Liver (tissue), 9 donors: ENCODE data around the gene ZC3H11A. TPM values are rescaled to one million over a fixed set of nuclear protein-coding genes. Genes with fewer than 3 reads are reported as not detected.

Source experiments
- DNase-seq: peaks from one replicate; pipeline ENCODE4 v3.0.0-alpha.2; 2017; ENCODE audit warnings: low spot score
- H3K27ac ChIP-seq, 2 donors: one replicate each; pipeline ENCODE4 v1.7.0; 2013; ENCODE audit warnings: inconsistent platforms in 2 of 2, low read length in 2 of 2, control low read depth in 1 of 2, low read depth in 1 of 2, mild to moderate bottlenecking in 1 of 2
- H3K27me3 ChIP-seq, 4 donors: one replicate each; pipeline versions ENCODE4 v1.6.1 to v1.7.0; 2013; ENCODE audit warnings: low read length in 3 of 4, inconsistent platforms in 1 of 4, mild to moderate bottlenecking in 1 of 4, moderate library complexity in 1 of 4; ENCODE audit not compliant: control insufficient read depth in 4 of 4, insufficient read depth in 4 of 4
- H3K36me3 ChIP-seq, 4 donors: one replicate each; pipeline versions ENCODE4 v1.6.1 to v1.7.0; 2013; ENCODE audit warnings: low read length in 3 of 4, mild to moderate bottlenecking in 3 of 4, low read depth in 1 of 4, moderate library complexity in 1 of 4; ENCODE audit not compliant: control insufficient read depth in 4 of 4, insufficient read depth in 3 of 4
- H3K4me1 ChIP-seq, 4 donors: one replicate each; pipeline versions ENCODE4 v1.6.1 to v1.7.0; 2013; ENCODE audit warnings: low read length in 3 of 4, mild to moderate bottlenecking in 3 of 4, moderate library complexity in 1 of 4; ENCODE audit not compliant: control insufficient read depth in 4 of 4, insufficient read depth in 4 of 4
- H3K4me3 ChIP-seq, 3 donors: one replicate each; pipeline versions ENCODE4 v1.6.1 to v1.7.0; 2013; ENCODE audit warnings: low read length in 3 of 3, control low read depth in 1 of 3, low read depth in 1 of 3, mild to moderate bottlenecking in 1 of 3
- H3K9ac ChIP-seq, 2 donors: one replicate each; pipeline ENCODE4 v1.7.0; 2013; ENCODE audit warnings: low read length in 2 of 2, mild to moderate bottlenecking in 2 of 2, moderate library complexity in 2 of 2, control low read depth in 1 of 2, low read depth in 1 of 2
- H3K9me3 ChIP-seq, 4 donors: one replicate each; pipeline versions ENCODE4 v1.6.1 to v1.7.0; 2013; ENCODE audit warnings: low read length in 3 of 4; ENCODE audit not compliant: control insufficient read depth in 4 of 4
- EGR1 ChIP-seq, 2 donors: IDR thresholded peaks; 2 replicates each; pipeline ENCODE4 v1.6.1; 2016 to 2018; ENCODE audit warnings: antibody characterized with exemption in 2 of 2, low read depth in 2 of 2
- FOXA1 ChIP-seq: IDR thresholded peaks from 2 replicates; pipeline ENCODE4 v1.6.1; 2016; ENCODE audit warnings: antibody characterized with exemption
- FOXA2 ChIP-seq: IDR thresholded peaks from 2 replicates; pipeline ENCODE4 v1.6.1; 2016; ENCODE audit warnings: antibody characterized with exemption
- GABPA ChIP-seq, 2 donors: IDR thresholded peaks in 1 of 2; conservative IDR thresholded peaks in 1 of 2; 2 replicates each; pipeline ENCODE4 v1.6.1; 2016; ENCODE audit warnings: antibody characterized with exemption in 2 of 2, mild to moderate bottlenecking in 1 of 2, moderate library complexity in 1 of 2
- HNF4A ChIP-seq, 2 donors: conservative IDR thresholded peaks; 2 replicates each; pipeline ENCODE4 v1.6.1; 2016; ENCODE audit warnings: antibody characterized with exemption in 2 of 2, mild to moderate bottlenecking in 2 of 2
- HNF4G ChIP-seq: IDR thresholded peaks from 2 replicates; pipeline ENCODE4 v1.6.1; 2016; ENCODE audit warnings: antibody characterized with exemption
- JUND ChIP-seq, 2 donors: IDR thresholded peaks; 2 replicates each; pipeline ENCODE4 v1.6.1; 2016; ENCODE audit warnings: antibody characterized with exemption in 2 of 2
- NR2F2 ChIP-seq: IDR thresholded peaks from 2 replicates; pipeline ENCODE4 v1.6.1; 2016; ENCODE audit warnings: antibody characterized with exemption
- RAD21 ChIP-seq, 2 donors: IDR thresholded peaks; 2 replicates each; pipeline ENCODE4 v1.6.1; 2016; ENCODE audit warnings: antibody characterized with exemption in 2 of 2, mild to moderate bottlenecking in 2 of 2
- RXRA ChIP-seq, 2 donors: IDR thresholded peaks; 2 replicates each; pipeline ENCODE4 v1.6.1; 2017 to 2018; ENCODE audit warnings: antibody characterized with exemption in 2 of 2, mild to moderate bottlenecking in 1 of 2
- TAF1 ChIP-seq: conservative IDR thresholded peaks from 2 replicates; pipeline ENCODE4 v1.6.1; 2016; ENCODE audit warnings: antibody characterized with exemption, mild to moderate bottlenecking
- YY1 ChIP-seq: IDR thresholded peaks from 2 replicates; pipeline ENCODE4 v1.6.1; 2016; ENCODE audit warnings: antibody characterized with exemption, mild to moderate bottlenecking
- WGBS: extraction: QIAGEN DNeasy Blood & Tissue Kit; methylation state at CpG from one replicate; pipeline ENCODE4 v1.1.7; 2013; 5-methylcytosine and 5-hydroxymethylcytosine counted together
- polyA plus RNA-seq, 2 donors: library from polyadenylated mRNA; stranded (reverse) in 1 of 2; unstranded in 1 of 2; fragments of 200-250 nt in 1 of 2; fragments of >200 nt in 1 of 2; fragmentation: Nextera tagmentation in 1 of 2; extraction: Ambion mirVana in 1 of 2; gene quantifications; one replicate each; pipeline versions ENCODE4 v1.2.1 to v1.2.3, GENCODE V29; 2013 to 2015
- total RNA-seq, 2 donors: library from RNA; depleted of rRNA; stranded (reverse); fragments of >200 nt; gene quantifications; one replicate each; pipeline ENCODE4 v1.2.3, GENCODE V29; 2014
- TF ChIP-seq, protein P1 (sequence below): IDR thresholded peaks from 2 replicates; pipeline ENCODE4 v1.6.1; 2016; ENCODE audit warnings: antibody characterized with exemption
- TF ChIP-seq, protein P2 (sequence below): IDR thresholded peaks from 2 replicates; pipeline ENCODE4 v1.6.1; 2016; ENCODE audit warnings: antibody characterized with exemption
- TF ChIP-seq, protein P3 (sequence below): IDR thresholded peaks from 2 replicates; pipeline ENCODE4 v1.6.1; 2016; ENCODE audit warnings: antibody characterized with exemption
- TF ChIP-seq, protein P4 (sequence below): IDR thresholded peaks from 2 replicates; pipeline ENCODE4 v1.6.1; 2016; ENCODE audit warnings: antibody characterized with exemption, mild to moderate bottlenecking
- TF ChIP-seq, protein P5 (sequence below): fragments of 150-350 bp; IDR thresholded peaks from 2 replicates; pipeline ENCODE4 v1.5.1; 2017; ENCODE audit warnings: improper control_type of control experiment, low read depth, low read length; ENCODE audit not compliant: missing input control
- donor health status: healthy.
- donor health status: healthy.
- donor health status: healthy.
- donor health status: healthy.
- donor health status: healthy.

The ZC3H11A gene
- total and polyA plus RNA-seq, 4 donors: 14.9 to 76.8 (median 30.2) TPM

DNA sequence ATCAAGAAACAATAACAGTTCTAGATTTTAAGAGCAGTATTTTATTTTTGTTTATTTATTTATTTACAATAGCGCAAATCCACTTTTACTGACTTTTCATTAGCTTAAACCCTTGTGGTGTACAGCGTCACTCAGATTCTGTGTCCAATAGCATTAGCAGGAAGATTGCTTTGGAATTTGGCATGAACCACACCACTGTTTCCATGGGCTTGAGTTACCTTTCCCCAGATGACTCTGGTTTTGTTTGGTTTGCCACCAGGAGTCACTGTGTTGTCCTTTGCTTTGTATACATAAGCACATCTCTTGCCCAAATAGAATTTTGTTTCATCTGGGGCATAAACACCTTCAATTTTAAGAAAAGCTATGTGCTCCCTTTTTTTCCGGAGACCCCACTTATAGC is 40.1 kb downstream of the ZC3H11A start:
- Histone ChIP-seq H3K9me3 (no peaks in the 10 kb centered on the region), H3K27ac (no peak overlapping the region), H3K36me3 (peaks cover 12 to 60% (median 54%) of the 10 kb centered on the region in 4 donors), H3K27me3 (no peaks in the 10 kb centered on the region), H3K9ac (no peak overlapping the region), H3K4me3 (no peak overlapping the region), H3K4me1 (peaks cover 2 to 11% (median 4%) of the 10 kb centered on the region in 4 donors)
- 90% methylated on average over 3 of the region's 3 CpGs for WGBS
- no peak for TF ChIP-seq TAF1
- TF ChIP-seq, protein P1, sequence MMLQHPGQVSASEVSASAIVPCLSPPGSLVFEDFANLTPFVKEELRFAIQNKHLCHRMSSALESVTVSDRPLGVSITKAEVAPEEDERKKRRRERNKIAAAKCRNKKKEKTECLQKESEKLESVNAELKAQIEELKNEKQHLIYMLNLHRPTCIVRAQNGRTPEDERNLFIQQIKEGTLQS: no peak
- no peak for TF ChIP-seq EGR1 (IDR thresholded peaks at IDR 0.05; ENCODE audit: low read depth in 2 of 2)
- TF ChIP-seq, protein P2, sequence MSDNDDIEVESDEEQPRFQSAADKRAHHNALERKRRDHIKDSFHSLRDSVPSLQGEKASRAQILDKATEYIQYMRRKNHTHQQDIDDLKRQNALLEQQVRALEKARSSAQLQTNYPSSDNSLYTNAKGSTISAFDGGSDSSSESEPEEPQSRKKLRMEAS: no peak
- TF ChIP-seq, protein P3, sequence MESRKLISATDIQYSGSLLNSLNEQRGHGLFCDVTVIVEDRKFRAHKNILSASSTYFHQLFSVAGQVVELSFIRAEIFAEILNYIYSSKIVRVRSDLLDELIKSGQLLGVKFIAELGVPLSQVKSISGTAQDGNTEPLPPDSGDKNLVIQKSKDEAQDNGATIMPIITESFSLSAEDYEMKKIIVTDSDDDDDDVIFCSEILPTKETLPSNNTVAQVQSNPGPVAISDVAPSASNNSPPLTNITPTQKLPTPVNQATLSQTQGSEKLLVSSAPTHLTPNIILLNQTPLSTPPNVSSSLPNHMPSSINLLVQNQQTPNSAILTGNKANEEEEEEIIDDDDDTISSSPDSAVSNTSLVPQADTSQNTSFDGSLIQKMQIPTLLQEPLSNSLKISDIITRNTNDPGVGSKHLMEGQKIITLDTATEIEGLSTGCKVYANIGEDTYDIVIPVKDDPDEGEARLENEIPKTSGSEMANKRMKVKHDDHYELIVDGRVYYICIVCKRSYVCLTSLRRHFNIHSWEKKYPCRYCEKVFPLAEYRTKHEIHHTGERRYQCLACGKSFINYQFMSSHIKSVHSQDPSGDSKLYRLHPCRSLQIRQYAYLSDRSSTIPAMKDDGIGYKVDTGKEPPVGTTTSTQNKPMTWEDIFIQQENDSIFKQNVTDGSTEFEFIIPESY: no peak
- TF ChIP-seq HNF4G: no peak
- TF ChIP-seq GABPA (IDR thresholded peaks at IDR 0.05 in 1 of 2, conservative IDR thresholded peaks at IDR 0.05 in 1 of 2): no peak
- TF ChIP-seq RAD21 (IDR thresholded peaks at IDR 0.05): no peak
- no peak for TF ChIP-seq FOXA2
- TF ChIP-seq, protein P4, sequence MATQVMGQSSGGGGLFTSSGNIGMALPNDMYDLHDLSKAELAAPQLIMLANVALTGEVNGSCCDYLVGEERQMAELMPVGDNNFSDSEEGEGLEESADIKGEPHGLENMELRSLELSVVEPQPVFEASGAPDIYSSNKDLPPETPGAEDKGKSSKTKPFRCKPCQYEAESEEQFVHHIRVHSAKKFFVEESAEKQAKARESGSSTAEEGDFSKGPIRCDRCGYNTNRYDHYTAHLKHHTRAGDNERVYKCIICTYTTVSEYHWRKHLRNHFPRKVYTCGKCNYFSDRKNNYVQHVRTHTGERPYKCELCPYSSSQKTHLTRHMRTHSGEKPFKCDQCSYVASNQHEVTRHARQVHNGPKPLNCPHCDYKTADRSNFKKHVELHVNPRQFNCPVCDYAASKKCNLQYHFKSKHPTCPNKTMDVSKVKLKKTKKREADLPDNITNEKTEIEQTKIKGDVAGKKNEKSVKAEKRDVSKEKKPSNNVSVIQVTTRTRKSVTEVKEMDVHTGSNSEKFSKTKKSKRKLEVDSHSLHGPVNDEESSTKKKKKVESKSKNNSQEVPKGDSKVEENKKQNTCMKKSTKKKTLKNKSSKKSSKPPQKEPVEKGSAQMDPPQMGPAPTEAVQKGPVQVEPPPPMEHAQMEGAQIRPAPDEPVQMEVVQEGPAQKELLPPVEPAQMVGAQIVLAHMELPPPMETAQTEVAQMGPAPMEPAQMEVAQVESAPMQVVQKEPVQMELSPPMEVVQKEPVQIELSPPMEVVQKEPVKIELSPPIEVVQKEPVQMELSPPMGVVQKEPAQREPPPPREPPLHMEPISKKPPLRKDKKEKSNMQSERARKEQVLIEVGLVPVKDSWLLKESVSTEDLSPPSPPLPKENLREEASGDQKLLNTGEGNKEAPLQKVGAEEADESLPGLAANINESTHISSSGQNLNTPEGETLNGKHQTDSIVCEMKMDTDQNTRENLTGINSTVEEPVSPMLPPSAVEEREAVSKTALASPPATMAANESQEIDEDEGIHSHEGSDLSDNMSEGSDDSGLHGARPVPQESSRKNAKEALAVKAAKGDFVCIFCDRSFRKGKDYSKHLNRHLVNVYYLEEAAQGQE: no peak
- TF ChIP-seq FOXA1: no peak
- TF ChIP-seq YY1: no peak
- TF ChIP-seq RXRA (IDR thresholded peaks at IDR 0.05): peak in 1 of 2 donors; percentile 13
- TF ChIP-seq HNF4A (conservative IDR thresholded peaks at IDR 0.05): peak in 1 of 2 donors; percentile 10
- TF ChIP-seq NR2F2: no peak
- no peak for DNase-seq

DNA sequence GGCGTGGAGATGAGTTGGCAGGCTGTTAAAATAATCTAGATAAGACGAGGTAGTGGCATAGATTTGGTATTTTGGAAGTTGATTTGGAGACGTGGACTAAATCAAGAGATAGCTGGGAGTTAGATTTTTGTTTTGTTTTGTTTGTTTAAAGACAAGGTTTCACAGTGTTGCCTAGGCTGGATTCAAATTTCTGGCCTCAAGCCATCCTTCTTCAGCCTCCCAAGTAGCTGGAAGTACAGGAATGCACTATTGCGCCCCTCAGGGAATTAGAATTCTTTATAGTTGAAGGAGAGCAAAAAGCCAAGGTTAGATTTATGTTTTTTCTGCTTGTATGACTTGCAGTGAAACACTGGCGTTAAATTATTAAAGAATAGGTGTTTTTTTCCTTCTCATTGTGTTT is 43.7 kb downstream of the ZC3H11A start:
- Histone ChIP-seq H3K9me3 (no peaks in the 10 kb centered on the region), H3K9ac (no peak overlapping the region), H3K27ac (no peak overlapping the region), H3K4me1 (peaks cover 2 to 11% (median 4%) of the 10 kb centered on the region in 4 donors), H3K27me3 (no peaks in the 10 kb centered on the region), H3K36me3 (peaks cover 12 to 53% (median 39%) of the 10 kb centered on the region in 4 donors), H3K4me3 (no peak overlapping the region)
- no peak for DNase-seq
- 68% methylated on average over 5 of the region's 5 CpGs for WGBS
- TF ChIP-seq RAD21 (IDR thresholded peaks at IDR 0.05): no peak
- no peak for TF ChIP-seq JUND (IDR thresholded peaks at IDR 0.05)
- TF ChIP-seq, protein P2: no peak
- TF ChIP-seq, protein P5, sequence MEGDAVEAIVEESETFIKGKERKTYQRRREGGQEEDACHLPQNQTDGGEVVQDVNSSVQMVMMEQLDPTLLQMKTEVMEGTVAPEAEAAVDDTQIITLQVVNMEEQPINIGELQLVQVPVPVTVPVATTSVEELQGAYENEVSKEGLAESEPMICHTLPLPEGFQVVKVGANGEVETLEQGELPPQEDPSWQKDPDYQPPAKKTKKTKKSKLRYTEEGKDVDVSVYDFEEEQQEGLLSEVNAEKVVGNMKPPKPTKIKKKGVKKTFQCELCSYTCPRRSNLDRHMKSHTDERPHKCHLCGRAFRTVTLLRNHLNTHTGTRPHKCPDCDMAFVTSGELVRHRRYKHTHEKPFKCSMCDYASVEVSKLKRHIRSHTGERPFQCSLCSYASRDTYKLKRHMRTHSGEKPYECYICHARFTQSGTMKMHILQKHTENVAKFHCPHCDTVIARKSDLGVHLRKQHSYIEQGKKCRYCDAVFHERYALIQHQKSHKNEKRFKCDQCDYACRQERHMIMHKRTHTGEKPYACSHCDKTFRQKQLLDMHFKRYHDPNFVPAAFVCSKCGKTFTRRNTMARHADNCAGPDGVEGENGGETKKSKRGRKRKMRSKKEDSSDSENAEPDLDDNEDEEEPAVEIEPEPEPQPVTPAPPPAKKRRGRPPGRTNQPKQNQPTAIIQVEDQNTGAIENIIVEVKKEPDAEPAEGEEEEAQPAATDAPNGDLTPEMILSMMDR: no peak
- no peak for TF ChIP-seq NR2F2
- no peak for TF ChIP-seq TAF1
- TF ChIP-seq GABPA (IDR thresholded peaks at IDR 0.05 in 1 of 2, conservative IDR thresholded peaks at IDR 0.05 in 1 of 2): no peak
- TF ChIP-seq FOXA1: no peak
- no peak for TF ChIP-seq RXRA (IDR thresholded peaks at IDR 0.05)
- TF ChIP-seq, protein P4: no peak
- TF ChIP-seq, protein P3: no peak
- no peak for TF ChIP-seq YY1
- no peak for TF ChIP-seq FOXA2
